Measurements from ENCODE around the gene NT5M.

- no peak for TF ChIP-seq KLF1 (tag; IDR thresholded peaks at IDR 0.05)
- TF ChIP-seq EZH2 (IDR thresholded peaks at IDR 0.05; ENCODE audit: borderline replicate concordance, low read depth, low read length), result no peak
- TF ChIP-seq CTCF (IDR thresholded peaks at IDR 0.05 in 2 of 3, conservative IDR thresholded peaks at IDR 0.05 in 1 of 3; ENCODE audit: insufficient read depth in 2 of 3, low read depth in 1 of 3, low read length in 3 of 3), result no peak
- TF ChIP-seq RAD21 (CRISPR knock-in tag; conservative IDR thresholded peaks at IDR 0.05 in 1 of 2, IDR thresholded peaks at IDR 0.05 in 1 of 2), result no peak
- no peak for TF ChIP-seq HSF4 (CRISPR knock-in tag; IDR thresholded peaks at IDR 0.05; ENCODE audit: borderline replicate concordance)
- no peak for TF ChIP-seq DIDO1 (tag; IDR thresholded peaks at IDR 0.05; ENCODE audit: low read depth)
- TF ChIP-seq ZBTB8A (IDR thresholded peaks at IDR 0.05; ENCODE audit: partially characterized antibody), result no peak
- no peak for TF ChIP-seq SP1 (CRISPR knock-in tag; IDR thresholded peaks at IDR 0.05)
- TF ChIP-seq SIN3A (IDR thresholded peaks at IDR 0.05; ENCODE audit: borderline replicate concordance in 2 of 2, control insufficient read depth in 1 of 2, low read depth in 2 of 2, low read length in 2 of 2), result peak; percentile 95
- TF ChIP-seq MCM5 (IDR thresholded peaks at IDR 0.05; ENCODE audit: low read depth), result no peak
- TF ChIP-seq ARNT (IDR thresholded peaks at IDR 0.05), result no peak
- no peak for TF ChIP-seq CEBPB (tag; IDR thresholded peaks at IDR 0.05)
- no peak for TF ChIP-seq ATF4 (CRISPR knock-in tag; IDR thresholded peaks at IDR 0.05)
- no peak for TF ChIP-seq AFF4 (CRISPR knock-in tag; IDR thresholded peaks at IDR 0.05)
Observed at GRCh38 chr17:17305281-17305801, 2.2 kb downstream of the NT5M start.

All from K562 (cell line).